H9 (cell line): ENCODE data around the gene COL4A1. TPM values are rescaled to one million over a fixed set of nuclear protein-coding genes. Genes with fewer than 3 reads are reported as not detected.

Source experiments
- DNase-seq: peaks from one replicate; pipeline ENCODE4 v3.0.0-alpha.2; 2017
- H2AFZ ChIP-seq: one replicate; pipeline ENCODE4 v1.6.1; 2013; ENCODE audit warnings: mild to moderate bottlenecking, low read length, control low read depth, moderate library complexity
- H2AK5ac ChIP-seq: 2 replicates; pipeline ENCODE4 v1.6.1; 2013; ENCODE audit warnings: low read length, control low read depth, mixed read lengths; ENCODE audit not compliant: insufficient read length
- H2BK120ac ChIP-seq: one replicate; pipeline ENCODE4 v1.6.1; 2013; ENCODE audit warnings: low read depth, mild to moderate bottlenecking, low read length, control low read depth, inconsistent platforms; ENCODE audit not compliant: poor library complexity, severe bottlenecking
- H2BK12ac ChIP-seq: 2 replicates; pipeline ENCODE4 v1.6.1; 2013; ENCODE audit warnings: low read length, control low read depth, mixed read lengths, low read depth; ENCODE audit not compliant: insufficient read length
- H2BK15ac ChIP-seq: 2 replicates; pipeline ENCODE4 v1.6.1; 2013; ENCODE audit warnings: low read depth, low read length, control low read depth
- H2BK20ac ChIP-seq: one replicate; pipeline ENCODE4 v1.6.1; 2013; ENCODE audit warnings: low read depth, mild to moderate bottlenecking, low read length, control low read depth, inconsistent platforms; ENCODE audit not compliant: poor library complexity, severe bottlenecking
- H2BK5ac ChIP-seq: 2 replicates; pipeline ENCODE4 v1.6.1; 2013; ENCODE audit warnings: low read length, control low read depth, mixed read lengths; ENCODE audit not compliant: insufficient read length
- H3K14ac ChIP-seq: 2 replicates; pipeline ENCODE4 v1.6.1; 2013; ENCODE audit warnings: low read length, control low read depth; ENCODE audit not compliant: insufficient read depth
- H3K18ac ChIP-seq: 2 replicates; pipeline ENCODE4 v1.6.1; 2013; ENCODE audit warnings: low read depth, mild to moderate bottlenecking, mixed read lengths, low read length, control low read depth; ENCODE audit not compliant: insufficient read length
- H3K23ac ChIP-seq: 2 replicates; pipeline ENCODE4 v1.6.1; 2013; ENCODE audit warnings: low read length, control low read depth, mixed read lengths, low read depth; ENCODE audit not compliant: insufficient read length
- H3K23me2 ChIP-seq: 2 replicates; pipeline ENCODE4 v1.6.1; 2013; ENCODE audit warnings: low read depth, mild to moderate bottlenecking, mixed read lengths, low read length, control low read depth; ENCODE audit not compliant: insufficient read length, poor library complexity, severe bottlenecking
- H3K27ac ChIP-seq: 2 replicates; pipeline ENCODE4 v1.5.1; 2013; ENCODE audit warnings: low read length, control low read depth, mixed read lengths, low read depth; ENCODE audit not compliant: insufficient read length
- H3K27me3 ChIP-seq: 2 replicates; pipeline ENCODE4 v1.6.1; 2013; ENCODE audit warnings: low read length, control low read depth, inconsistent platforms; ENCODE audit not compliant: insufficient read depth
- H3K4ac ChIP-seq: 2 replicates; pipeline ENCODE4 v1.6.1; 2013; ENCODE audit warnings: low read depth, mild to moderate bottlenecking, control low read depth, inconsistent platforms, low read length, moderate library complexity
- H3K4me1 ChIP-seq: 2 replicates; pipeline ENCODE4 v1.6.1; 2013; ENCODE audit warnings: low read length, control low read depth, inconsistent platforms; ENCODE audit not compliant: insufficient read depth
- H3K4me2 ChIP-seq: 2 replicates; pipeline ENCODE4 v1.6.1; 2013; ENCODE audit warnings: low read length, control low read depth, mixed read lengths; ENCODE audit not compliant: insufficient read length, insufficient read depth
- H3K56ac ChIP-seq: 2 replicates; pipeline ENCODE4 v1.6.1; 2013; ENCODE audit warnings: low read depth, mild to moderate bottlenecking, mixed read lengths, low read length, control low read depth; ENCODE audit not compliant: insufficient read length
- H3K79me1 ChIP-seq: 2 replicates; pipeline ENCODE4 v1.6.1; 2013; ENCODE audit warnings: low read depth, mild to moderate bottlenecking, moderate library complexity, low read length, control low read depth, inconsistent platforms; ENCODE audit not compliant: insufficient read depth, poor library complexity, severe bottlenecking
- H3K79me2 ChIP-seq: 2 replicates; pipeline ENCODE4 v1.6.1; 2013; ENCODE audit warnings: low read length, control low read depth, inconsistent platforms; ENCODE audit not compliant: insufficient read depth
- H3K9ac ChIP-seq: 2 replicates; pipeline ENCODE4 v1.6.1; 2013; ENCODE audit warnings: low read length, control low read depth, mixed read lengths; ENCODE audit not compliant: insufficient read length; ENCODE audit errors: extremely low read depth
- H3K9me3 ChIP-seq: one replicate; pipeline ENCODE4 v1.6.1; 2013; ENCODE audit warnings: low read depth, low read length, inconsistent platforms; ENCODE audit not compliant: control insufficient read depth
- H3T11ph ChIP-seq: one replicate; pipeline ENCODE4 v1.6.1; 2013; ENCODE audit warnings: mild to moderate bottlenecking, low read length, control low read depth, inconsistent platforms
- H4K20me1 ChIP-seq: one replicate; pipeline ENCODE4 v1.6.1; 2013; ENCODE audit not compliant: control insufficient read depth, insufficient read length, insufficient read depth
- H4K5ac ChIP-seq: 2 replicates; pipeline ENCODE4 v1.6.1; 2013; ENCODE audit warnings: low read depth, mild to moderate bottlenecking, mixed read lengths, low read length, control low read depth; ENCODE audit not compliant: insufficient read length
- H4K8ac ChIP-seq: replicated peaks from 2 replicates; pipeline ENCODE4 v1.6.1; 2013; ENCODE audit warnings: low read length, control low read depth, mixed read lengths, low read depth; ENCODE audit not compliant: insufficient read length
- H4K91ac ChIP-seq: 2 replicates; pipeline ENCODE4 v1.6.1; 2013; ENCODE audit warnings: low read depth, mild to moderate bottlenecking, moderate library complexity, mixed read lengths, low read length, control low read depth; ENCODE audit not compliant: insufficient read length
- H3K27ac Mint-ChIP-seq, 3 experiments: 2 replicates in 2 of 3; 3 replicates in 1 of 3; pipeline ENCODE4 v1.8.0; 2020 to 2021; ENCODE audit warnings: mixed read lengths in 3 of 3, mild to moderate bottlenecking in 1 of 3, moderate library complexity in 1 of 3
- H3K27me3 Mint-ChIP-seq: 2 replicates; pipeline ENCODE4 v1.8.0; 2021; ENCODE audit warnings: low read depth, mild to moderate bottlenecking, moderate library complexity, mixed read lengths
- H3K36me3 Mint-ChIP-seq, 3 experiments: 2 replicates in 2 of 3; 3 replicates in 1 of 3; pipeline ENCODE4 v1.8.0; 2020 to 2021; ENCODE audit warnings: low read depth in 3 of 3, mixed read lengths in 3 of 3; ENCODE audit not compliant: insufficient read depth in 1 of 3
- H3K4me1 Mint-ChIP-seq, 2 experiments: 2 replicates each; pipeline ENCODE4 v1.8.0; 2020; ENCODE audit warnings: mixed read lengths in 2 of 2
- H3K4me3 Mint-ChIP-seq, 2 experiments: 2 replicates in 1 of 2; 3 replicates in 1 of 2; pipeline ENCODE4 v1.8.0; 2020 to 2021; ENCODE audit warnings: mild to moderate bottlenecking in 2 of 2, mixed read lengths in 2 of 2, moderate library complexity in 1 of 2
- H3K9me3 Mint-ChIP-seq, 2 experiments: 2 replicates in 1 of 2; 3 replicates in 1 of 2; pipeline ENCODE4 v1.8.0; 2020; ENCODE audit warnings: mild to moderate bottlenecking in 2 of 2, mixed read lengths in 2 of 2, moderate library complexity in 1 of 2
- WGBS: extraction: QIAGEN DNeasy Blood & Tissue Kit; methylation state at CpG from one replicate; pipeline ENCODE4 v1.1.7; 2013; ENCODE audit warnings: missing lambda C conversion rate, low lambda C conversion rate, mixed read lengths; ENCODE audit not compliant: insufficient read length; ENCODE audit errors: extremely low coverage; 5-methylcytosine and 5-hydroxymethylcytosine counted together
- total RNA-seq: library from RNA; stranded (reverse); gene quantifications from 2 replicates; pipeline ENCODE4 v1.2.1, GENCODE V29; 2021
- TF ChIP-seq, protein P1 (sequence below): fragments of 200-600 bp; sonication (generic); conservative IDR thresholded peaks from 3 replicates; pipeline ENCODE4 v1.8.0; 2021; ENCODE audit warnings: antibody characterized with exemption, mild to moderate bottlenecking

Gene COL4A1
- total RNA-seq, 1 experiment from 2014 or later = 73.1 TPM

DNA sequence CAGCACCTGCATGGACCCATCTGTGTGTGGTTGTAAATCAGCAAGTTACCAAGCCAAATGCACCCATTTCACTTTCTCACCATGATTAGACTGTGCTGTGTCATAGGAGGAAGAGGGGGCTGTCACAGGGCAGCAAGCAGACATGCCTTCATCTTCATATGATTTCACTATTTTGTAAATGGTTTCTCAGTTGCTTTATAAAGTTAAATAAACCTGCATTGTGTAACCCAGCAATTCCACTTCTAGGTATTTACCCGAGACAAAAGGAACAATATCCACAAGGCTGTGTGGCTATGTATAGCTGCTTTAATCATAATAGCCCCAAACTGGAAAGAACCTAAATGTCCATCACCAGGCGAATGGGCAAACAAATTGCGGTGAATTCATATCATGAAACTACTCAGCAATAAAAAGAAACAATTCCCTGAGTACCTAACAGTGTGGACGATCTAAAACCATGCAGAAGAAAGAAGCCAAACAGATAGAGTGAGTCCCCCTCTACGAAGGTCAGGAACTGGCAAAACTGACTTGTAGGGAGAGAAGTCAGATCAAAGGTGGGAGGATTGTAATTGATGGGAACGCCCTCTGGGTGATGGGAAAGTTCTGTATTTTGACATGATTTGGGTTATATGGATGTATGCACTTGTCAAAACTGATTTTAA lies 185.4 kb downstream of the COL4A1 start:
- no CpG with 5 or more reads among the region's 6 CpGs for WGBS
- no peak overlapping the region for H3K14ac ChIP-seq
- H2BK15ac ChIP-seq = no peak overlapping the region
- no peak overlapping the region for H3K9ac ChIP-seq
- H3K4me1 ChIP-seq = no peaks in the 10 kb centered on the region; the same call in 1 of the 2 replicates
- H3K27me3 Mint-ChIP-seq = peaks cover 14% of the 10 kb centered on the region
- H4K8ac ChIP-seq = no peak overlapping the region
- H3K4ac ChIP-seq = no peak overlapping the region
- H3K9me3 Mint-ChIP-seq = no peaks in the 10 kb centered on the region
- H2AFZ ChIP-seq = no peak overlapping the region
- no peak overlapping the region for H2BK12ac ChIP-seq
- no peaks in the 10 kb centered on the region for H3K79me1 ChIP-seq
- H2BK120ac ChIP-seq = peak overlapping the region; percentile 42
- no peak overlapping the region for H4K91ac ChIP-seq
- H3K23ac ChIP-seq = no peak overlapping the region
- H4K20me1 ChIP-seq = no peaks in the 10 kb centered on the region
- no peaks in the 10 kb centered on the region for H3K27me3 ChIP-seq
- no peaks in the 10 kb centered on the region for H3K23me2 ChIP-seq
- H2BK20ac ChIP-seq = no peak overlapping the region
- H3K36me3 Mint-ChIP-seq = no peaks in the 10 kb centered on the region
- H3T11ph ChIP-seq = no peak overlapping the region
- no peak overlapping the region for H3K4me3 Mint-ChIP-seq
- no peak overlapping the region for H3K27ac ChIP-seq
- no peak overlapping the region for H3K56ac ChIP-seq
- DNase-seq = no peak
- H2BK5ac ChIP-seq = no peak overlapping the region
- peaks cover 31 to 44% of the 10 kb centered on the region in 2 experiments for H3K4me1 Mint-ChIP-seq
- no peaks in the 10 kb centered on the region for H3K79me2 ChIP-seq
- TF ChIP-seq, protein P1, sequence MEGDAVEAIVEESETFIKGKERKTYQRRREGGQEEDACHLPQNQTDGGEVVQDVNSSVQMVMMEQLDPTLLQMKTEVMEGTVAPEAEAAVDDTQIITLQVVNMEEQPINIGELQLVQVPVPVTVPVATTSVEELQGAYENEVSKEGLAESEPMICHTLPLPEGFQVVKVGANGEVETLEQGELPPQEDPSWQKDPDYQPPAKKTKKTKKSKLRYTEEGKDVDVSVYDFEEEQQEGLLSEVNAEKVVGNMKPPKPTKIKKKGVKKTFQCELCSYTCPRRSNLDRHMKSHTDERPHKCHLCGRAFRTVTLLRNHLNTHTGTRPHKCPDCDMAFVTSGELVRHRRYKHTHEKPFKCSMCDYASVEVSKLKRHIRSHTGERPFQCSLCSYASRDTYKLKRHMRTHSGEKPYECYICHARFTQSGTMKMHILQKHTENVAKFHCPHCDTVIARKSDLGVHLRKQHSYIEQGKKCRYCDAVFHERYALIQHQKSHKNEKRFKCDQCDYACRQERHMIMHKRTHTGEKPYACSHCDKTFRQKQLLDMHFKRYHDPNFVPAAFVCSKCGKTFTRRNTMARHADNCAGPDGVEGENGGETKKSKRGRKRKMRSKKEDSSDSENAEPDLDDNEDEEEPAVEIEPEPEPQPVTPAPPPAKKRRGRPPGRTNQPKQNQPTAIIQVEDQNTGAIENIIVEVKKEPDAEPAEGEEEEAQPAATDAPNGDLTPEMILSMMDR = no peak
- H4K5ac ChIP-seq = no peak overlapping the region
- H2AK5ac ChIP-seq = no peak overlapping the region
- no peaks in the 10 kb centered on the region for H3K9me3 ChIP-seq
- H3K4me2 ChIP-seq = no peak overlapping the region
- no peak overlapping the region for H3K18ac ChIP-seq
- no peak overlapping the region for H3K27ac Mint-ChIP-seq
